ENCODE results near the gene PTP4A2.

PTP4A2 gene

GRCh38 chr1:31857863-31858262 is 80.3 kb downstream of the PTP4A2 start:
- no peak for DNase-seq

All from eye (tissue), 1 donor.